Mammary microvascular endothelial cell (primary cell): Measurements from ENCODE around the gene PDIA2. TPM values are rescaled to one million over a fixed set of nuclear protein-coding genes. Genes with fewer than 3 reads are reported as not detected.

Experiments used
- total RNA-seq: library from RNA; depleted of rRNA; stranded (reverse); fragments of >200 nt; gene quantifications from 2 replicates; pipeline ENCODE4 v1.2.3, GENCODE V29; 2015

Gene PDIA2
- 0.07 TPM in 1 of 2 replicates, not detected in the other for total RNA-seq

GRCh38 chr16:283033-283805, at the start of gene PDIA2:
Gene PDIA2 (plus strand): TSS chr16:283164. CDS start chr16:283170, 6 bp downstream.

DNA sequence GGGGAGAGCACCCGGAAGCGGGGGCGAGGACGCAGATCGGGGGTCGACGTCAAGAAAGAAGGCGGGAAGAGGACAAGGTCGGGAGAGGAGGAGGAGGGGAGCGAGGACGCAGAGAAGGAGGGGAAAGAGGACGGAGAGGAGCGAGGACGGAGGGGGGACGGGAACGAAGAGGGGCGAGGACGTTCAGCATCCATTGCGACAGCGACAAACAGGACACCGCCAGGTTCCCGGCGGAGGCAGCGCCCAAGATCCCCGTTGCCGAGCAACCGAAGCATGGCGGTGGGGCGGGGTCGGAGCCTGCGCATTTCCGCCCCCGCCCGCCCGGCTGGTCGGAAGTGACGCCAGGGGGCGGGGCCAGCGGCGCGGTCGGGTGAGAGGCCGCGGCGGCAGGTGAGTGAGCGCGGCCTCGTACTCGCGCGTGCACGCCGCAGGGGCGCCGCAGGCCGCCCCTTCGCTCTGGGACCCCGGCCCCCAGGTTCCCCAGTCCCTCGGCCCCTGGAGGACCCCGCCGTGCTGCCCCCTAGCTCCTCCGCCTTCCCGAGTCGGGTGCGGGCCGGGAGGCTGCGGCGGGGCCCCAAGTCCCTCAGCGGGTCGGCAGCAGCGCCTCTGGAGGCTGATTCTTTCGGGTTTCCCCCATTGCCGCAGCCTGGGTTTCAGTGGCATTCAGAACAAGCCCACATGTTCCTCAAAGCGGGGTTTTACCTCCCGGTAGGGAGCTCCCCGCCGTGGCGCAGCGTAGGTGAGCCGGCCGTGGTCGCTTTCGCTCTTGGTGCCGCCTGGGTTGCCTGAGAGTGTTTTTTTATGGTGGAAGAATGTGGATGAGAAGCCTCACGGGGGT, 48.3 kb upstream of the PDIA2 start, which contains the start of gene FAM234A:
Gene FAM234A, plus strand, starts transcription at position 354 of the 838 bp plus-strand sequence. CDS start 19,593 bp downstream, outside the sequence.

DNA sequence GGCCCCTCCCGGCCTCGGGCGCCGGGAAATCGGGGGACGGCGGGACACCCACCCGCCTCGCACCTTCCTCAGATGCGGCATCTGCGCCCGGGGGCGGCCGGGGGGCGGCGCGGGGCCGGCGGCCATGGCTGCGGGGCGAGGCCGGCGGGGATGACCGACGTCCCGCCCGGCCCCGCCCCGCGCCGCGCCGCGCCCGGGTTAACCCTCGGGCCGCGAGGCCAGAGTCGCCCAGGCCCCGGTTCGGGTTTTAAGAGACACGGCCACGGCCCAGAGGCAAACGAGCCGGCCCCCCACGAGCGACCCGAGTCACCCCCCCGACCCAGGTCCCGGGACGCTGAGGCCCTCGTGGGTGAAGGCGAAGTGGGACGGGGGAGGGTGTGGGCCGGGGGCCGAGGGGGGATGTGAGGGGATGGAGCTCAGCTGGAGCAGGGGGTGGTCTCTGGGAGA, 7.2 kb upstream of the PDIA2 start, which contains the start of gene RGS11:
Gene RGS11, minus strand, starts transcription at position 159 of the 447 bp plus-strand sequence. Its CDS starts 33 bp downstream, at position 126.

DNA sequence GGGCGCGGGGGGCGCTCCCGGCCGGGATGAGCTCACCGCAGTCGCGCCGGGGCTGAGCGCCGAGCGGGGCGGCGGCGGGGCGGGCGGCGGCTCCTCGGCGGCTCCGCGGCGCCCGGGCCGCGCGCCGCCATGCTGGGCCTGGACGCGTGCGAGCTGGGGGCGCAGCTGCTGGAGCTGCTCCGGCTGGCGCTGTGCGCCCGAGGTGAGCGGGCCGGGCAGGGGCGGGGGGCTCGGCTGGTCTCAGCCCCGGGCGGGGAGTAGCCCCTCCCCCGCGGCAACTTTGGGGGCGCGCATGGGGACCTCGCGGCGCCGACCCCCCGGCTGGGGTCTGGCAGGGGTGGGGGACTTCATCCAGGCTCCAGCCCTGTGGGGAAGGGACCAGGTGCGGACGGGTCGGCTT, 2.4 kb upstream of the PDIA2 start, which contains the start of gene ARHGDIG:
Gene ARHGDIG, plus strand, starts transcription at position 40 of the 400 bp plus-strand sequence. Its CDS starts 90 bp downstream, at position 130.

Other genes starting within 250 kb of the PDIA2 start
- gene POLR3K, start 229.6 kb upstream of the PDIA2 start, total RNA-seq = 13.7 and 14.9 TPM in 2 replicates
- gene SNRNP25, start 229.3 kb upstream of the PDIA2 start, total RNA-seq = 47.7 and 50.8 TPM in 2 replicates
- 23.3 and 28.7 TPM in 2 replicates for gene RHBDF1, start 210.5 kb upstream of the PDIA2 start, total RNA-seq
- 132 and 144 TPM in 2 replicates for gene MPG, start 204.9 kb upstream of the PDIA2 start, total RNA-seq
- gene NPRL3, start 144.5 kb upstream of the PDIA2 start, total RNA-seq = 18.8 and 20.7 TPM in 2 replicates
- not detected in 2 replicates for gene HBZ, start 130.5 kb upstream of the PDIA2 start, total RNA-seq
- not detected in 2 replicates for gene HBM, start 117.2 kb upstream of the PDIA2 start, total RNA-seq
- not detected in 2 replicates for gene HBA2, start 110.3 kb upstream of the PDIA2 start, total RNA-seq
- not detected in 2 replicates for gene HBA1, start 106.5 kb upstream of the PDIA2 start, total RNA-seq
- gene HBQ1, start 102.7 kb upstream of the PDIA2 start, total RNA-seq = not detected in 2 replicates
- 30.8 and 35.3 TPM in 2 replicates for gene LUC7L, start 53.7 kb upstream of the PDIA2 start, total RNA-seq
- gene FAM234A, start 48.3 kb upstream of the PDIA2 start, total RNA-seq = 53.7 and 82.6 TPM in 2 replicates
- gene RGS11, start 7.2 kb upstream of the PDIA2 start, total RNA-seq = 0.25 and 1.1 TPM in 2 replicates
- gene ARHGDIG, start 2.6 kb upstream of the PDIA2 start, total RNA-seq = 0.20 and 2.0 TPM in 2 replicates
- gene AXIN1, start 69.6 kb downstream of the PDIA2 start, total RNA-seq = 19.2 and 23.7 TPM in 2 replicates
- 146 and 154 TPM in 2 replicates for gene MRPL28, start 87.4 kb downstream of the PDIA2 start, total RNA-seq
- gene PGAP6, start 98.8 kb downstream of the PDIA2 start, total RNA-seq = 55.5 and 64.6 TPM in 2 replicates
- 125 and 136 TPM in 2 replicates for gene NME4, start 114.0 kb downstream of the PDIA2 start, total RNA-seq
- gene DECR2, start 118.7 kb downstream of the PDIA2 start, total RNA-seq = 27.5 and 30.7 TPM in 2 replicates
- gene RAB11FIP3, start 142.5 kb downstream of the PDIA2 start, total RNA-seq = 34.9 and 42.6 TPM in 2 replicates
- gene CAPN15, start 244.5 kb downstream of the PDIA2 start, total RNA-seq = 51.1 and 58.2 TPM in 2 replicates